A549 treated with GW870086 at 1 μM for 4 hours (cell line): Measurements from ENCODE around the gene IWS1. TPM values are rescaled to one million over a fixed set of nuclear protein-coding genes. Genes with fewer than 3 reads are reported as not detected.

Experiments
- total RNA-seq: library from RNA; stranded (reverse); fragments of 200-300 nt; extraction: Qiagen RNA extraction; gene quantifications from 5 replicates; pipeline ENCODE4 v1.2.3, GENCODE V29; 2022; ENCODE audit warnings: low read depth

Gene IWS1
- total RNA-seq: 36.8 to 48.4 TPM (median 43.0 TPM) in 5 replicates

GRCh38 chr2:127526132-127527000, at the start of gene IWS1:
IWS1 (minus strand) TSS chr2:127526489; CDS start chr2:127526208, 281 bp downstream.

GRCh38 chr2:127535422-127535901, 9.2 kb upstream of the IWS1 start, which contains the start of gene MYO7B:
MYO7B (plus strand) TSS chr2:127535683; CDS start chr2:127559723, 24,040 bp downstream.

Other genes with a start within 250 kb of the IWS1 start
- gene ERCC3, start 232.3 kb downstream of the IWS1 start, total RNA-seq: 44.3 to 46.7 TPM (median 46.0 TPM) in 5 replicates
- gene MAP3K2, start 138.5 kb downstream of the IWS1 start, total RNA-seq: 11.8 to 25.9 TPM (median 21.2 TPM) in 5 replicates
- 4.0 to 4.6 TPM (median 4.2 TPM) in 5 replicates for gene PROC, start 108.1 kb downstream of the IWS1 start, total RNA-seq
- gene MYO7B, start 9.2 kb upstream of the IWS1 start, total RNA-seq: 0.11 to 0.29 TPM (median 0.19 TPM) in 4 of 5 replicates, not detected in the other
- gene GPR17, start 119.7 kb upstream of the IWS1 start, total RNA-seq: 0.08 to 0.16 TPM (median 0.15 TPM) in 3 of 5 replicates, not detected in the others
- 6.6 to 10.4 TPM (median 7.0 TPM) in 5 replicates for gene LIMS2, start 149.0 kb upstream of the IWS1 start, total RNA-seq
- 4.5 to 6.8 TPM (median 5.9 TPM) in 5 replicates for gene SFT2D3, start 175.0 kb upstream of the IWS1 start, total RNA-seq